Measurements from ENCODE around the gene SNX13.

- TF ChIP-seq CTCF (IDR thresholded peaks at IDR 0.05) (no peak), POLR2A (IDR thresholded peaks at IDR 0.05) (no peak)
Measured at GRCh38 chr7:17903337-17903736, 37.0 kb downstream of the SNX13 start.

Measured in esophagus squamous epithelium (tissue), 4 donors.